ENCODE measurements around the gene KLF9. TPM values are rescaled to one million over a fixed set of nuclear protein-coding genes. Genes with fewer than 3 reads are reported as not detected.

Gene KLF9
- total and polyA plus RNA-seq, 9 of the 15 experiments (the other 6 are each of a cell fraction or from before 2014, with no cell fraction given) = 3.3 to 11.9 (median 6.9) TPM

DNA sequence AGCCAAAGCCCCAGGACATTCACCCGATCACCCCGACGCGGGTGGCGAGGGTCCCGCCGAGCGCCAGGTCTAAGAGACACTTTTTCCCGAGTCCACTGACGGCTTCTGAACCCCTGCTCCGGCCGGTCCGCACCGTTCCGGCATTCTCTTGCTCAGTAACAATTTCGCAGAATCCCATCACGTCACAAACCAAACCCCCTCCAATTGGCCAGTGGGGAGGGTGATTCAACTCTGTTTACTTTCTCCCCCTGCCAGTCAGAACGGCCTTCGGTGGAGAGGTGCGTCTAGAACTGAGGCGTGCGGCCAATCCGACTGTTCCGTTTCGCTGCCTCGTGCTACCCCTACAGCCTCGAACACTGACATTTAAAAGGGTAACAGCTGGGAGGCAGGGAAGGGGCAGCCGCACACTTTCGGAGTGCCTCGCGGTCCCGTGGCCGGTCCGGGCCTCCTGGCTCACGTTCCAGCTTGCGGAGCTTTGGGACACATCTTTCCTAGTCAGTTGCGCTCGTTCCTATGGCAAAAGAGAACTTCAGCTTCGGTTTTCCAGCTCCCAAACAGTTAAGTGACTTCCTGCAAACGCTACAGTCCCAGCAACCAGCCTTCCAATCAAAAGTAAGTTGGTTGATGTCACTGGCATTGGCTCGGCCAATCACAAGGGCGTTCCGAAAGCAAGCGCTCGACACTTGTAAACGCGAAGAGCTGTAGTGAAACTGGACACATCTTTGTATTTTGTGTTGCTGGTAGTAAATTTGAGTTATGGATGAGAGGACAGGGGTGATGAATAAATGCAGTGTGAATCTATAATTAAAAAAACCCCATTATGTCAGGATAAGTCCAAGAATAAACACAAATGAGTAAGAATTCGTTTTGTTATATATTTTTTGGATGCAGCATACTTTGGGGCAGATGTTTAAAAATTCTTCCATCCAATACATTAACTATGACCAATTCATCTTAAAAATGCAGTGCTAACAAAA, at the start of gene KLF9 (continued):
- TF ChIP-seq, protein P1, sequence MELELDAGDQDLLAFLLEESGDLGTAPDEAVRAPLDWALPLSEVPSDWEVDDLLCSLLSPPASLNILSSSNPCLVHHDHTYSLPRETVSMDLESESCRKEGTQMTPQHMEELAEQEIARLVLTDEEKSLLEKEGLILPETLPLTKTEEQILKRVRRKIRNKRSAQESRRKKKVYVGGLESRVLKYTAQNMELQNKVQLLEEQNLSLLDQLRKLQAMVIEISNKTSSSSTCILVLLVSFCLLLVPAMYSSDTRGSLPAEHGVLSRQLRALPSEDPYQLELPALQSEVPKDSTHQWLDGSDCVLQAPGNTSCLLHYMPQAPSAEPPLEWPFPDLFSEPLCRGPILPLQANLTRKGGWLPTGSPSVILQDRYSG (tag; conservative IDR thresholded peaks at IDR 0.05; ENCODE audit: low read depth) = no peak
- no peak for TF ChIP-seq ZNF75A (CRISPR knock-in tag; IDR thresholded peaks at IDR 0.05)
- no peak for TF ChIP-seq NFIX (CRISPR knock-in tag; IDR thresholded peaks at IDR 0.05; ENCODE audit: low read depth)
- TF ChIP-seq ZEB2 (IDR thresholded peaks at IDR 0.05) = no peak
- no peak for TF ChIP-seq AFF1 (IDR thresholded peaks at IDR 0.05; ENCODE audit: low read depth in 1 of 2, partially characterized antibody in 2 of 2)
- 0 out of 4 replicates have a peak, but pooled peaks of 1 of the 2 experiments have one; percentile 69 for TF ChIP-seq MLX (CRISPR knock-in tag; conservative IDR thresholded peaks at IDR 0.05)
- peak; percentile 29; the same call in 1 of the 2 replicates for TF ChIP-seq CREB1 (IDR thresholded peaks at IDR 0.05)
- peak; percentile 77 for TF ChIP-seq CREB1 (CRISPR knock-in tag; IDR thresholded peaks at IDR 0.05)
- no peak for TF ChIP-seq ZNF212 (CRISPR knock-in tag; IDR thresholded peaks at IDR 0.05)
- TF ChIP-seq FOXM1 (IDR thresholded peaks at IDR 0.05; ENCODE audit: low read depth) = peak; percentile 91
- peak; percentile 87 for TF ChIP-seq FOXM1 (CRISPR knock-in tag; IDR thresholded peaks at IDR 0.05; ENCODE audit: low read depth)
- TF ChIP-seq CC2D1A (IDR thresholded peaks at IDR 0.05) = no peak
- TF ChIP-seq RBM25 (IDR thresholded peaks at IDR 0.05; ENCODE audit: low read depth, low read length, severe bottlenecking) = peak; percentile 67
- no peak for TF ChIP-seq DMBX1 (CRISPR knock-in tag; IDR thresholded peaks at IDR 0.05; ENCODE audit: borderline replicate concordance)
- TF ChIP-seq ZFP1 (CRISPR knock-in tag; IDR thresholded peaks at IDR 0.05) = no peak
- TF ChIP-seq PHTF2 (CRISPR knock-in tag; IDR thresholded peaks at IDR 0.05) = no peak
- no peak for TF ChIP-seq MCM7 (IDR thresholded peaks at IDR 0.05)
- no peak for TF ChIP-seq ELK1 (CRISPR knock-in tag; IDR thresholded peaks at IDR 0.05)
- no peak for TF ChIP-seq U2AF1 (optimal IDR thresholded peaks at IDR 0.05; ENCODE audit: low read depth, low read length)
